Measurements from ENCODE around the gene KPNA2. TPM values are rescaled to one million over a fixed set of nuclear protein-coding genes. Genes with fewer than 3 reads are reported as not detected.
"Not testable (repeated sequence)": the region's sequence is repeated elsewhere in the genome, so short reads cannot be mapped to it uniquely, and the experiment has no call there.

Gene KPNA2
- total and polyA plus RNA-seq, 2 donors: 12.6 to 52.3 TPM

GRCh38 chr17:68033636-68034451 lies 1.7 kb upstream of the KPNA2 start:
- H3K27ac ChIP-seq (ENCODE audit: low read depth): no peak overlapping the region
- 79% methylated on average over 7 of the region's 7 CpGs for WGBS
- no peak overlapping the region for H3K4me3 ChIP-seq (ENCODE audit: low read depth, low read length)
- no peaks in the 10 kb centered on the region for H3K36me3 ChIP-seq (ENCODE audit: insufficient read depth)
- DNase-seq (ENCODE audit: extremely low spot score): no peak
- H3K4me1 ChIP-seq (ENCODE audit: insufficient read depth): no peaks in the 10 kb centered on the region

GRCh38 chr17:68034452-68034776 lies 1.1 kb upstream of the KPNA2 start:
- H3K4me1 ChIP-seq (ENCODE audit: insufficient read depth): no peaks in the 10 kb centered on the region
- no peak overlapping the region for H3K4me3 ChIP-seq (ENCODE audit: low read depth, low read length)
- no peaks in the 10 kb centered on the region for H3K36me3 ChIP-seq (ENCODE audit: insufficient read depth)
- no peak for DNase-seq (ENCODE audit: extremely low spot score)
- no peak overlapping the region for H3K27ac ChIP-seq (ENCODE audit: low read depth)
- 51% methylated on average over 1 of the region's 1 CpG for WGBS

GRCh38 chr17:68035131-68035522 lies 408 bp upstream of the KPNA2 start:
- Histone ChIP-seq H3K36me3 (ENCODE audit: insufficient read depth) (no peaks in the 10 kb centered on the region), H3K4me3 (ENCODE audit: low read depth, low read length) (peak overlapping the region; percentile 18), H3K4me1 (ENCODE audit: insufficient read depth) (no peaks in the 10 kb centered on the region), H3K27ac (ENCODE audit: low read depth) (no peak overlapping the region)
- 2% methylated on average over 22 of the region's 27 CpGs for WGBS
- DNase-seq (ENCODE audit: extremely low spot score): no peak

- H3K4me3 ChIP-seq (ENCODE audit: low read depth, low read length): peak overlapping the region; percentile 88
- H3K36me3 ChIP-seq (ENCODE audit: insufficient read depth): no peaks in the 10 kb centered on the region
- no peak for DNase-seq (ENCODE audit: extremely low spot score)
- no peak overlapping the region for H3K27ac ChIP-seq (ENCODE audit: low read depth)
- no peaks in the 10 kb centered on the region for H3K4me1 ChIP-seq (ENCODE audit: insufficient read depth)
- WGBS: 13% methylated on average over 11 of the region's 11 CpGs
These were observed 991 bp downstream of the KPNA2 start for GRCh38 chr17:68036304-68037147.

GRCh38 chr17:68047153-68047846 lies 11.8 kb downstream of the KPNA2 start:
- no peak for DNase-seq (ENCODE audit: extremely low spot score)
- Histone ChIP-seq H3K4me3 (ENCODE audit: low read depth, low read length) (no peak overlapping the region), H3K4me1 (ENCODE audit: insufficient read depth) (no peaks in the 10 kb centered on the region), H3K36me3 (ENCODE audit: insufficient read depth) (no peaks in the 10 kb centered on the region), H3K27ac (ENCODE audit: low read depth) (no peak overlapping the region)
- 86% methylated on average over 9 of the region's 9 CpGs for WGBS

GRCh38 chr17:68047890-68048542 lies 12.5 kb downstream of the KPNA2 start:
- not testable (repeated sequence) for H3K36me3 ChIP-seq (ENCODE audit: insufficient read depth); DNase-seq (ENCODE audit: extremely low spot score); H3K27ac ChIP-seq (ENCODE audit: low read depth); H3K4me1 ChIP-seq (ENCODE audit: insufficient read depth); H3K4me3 ChIP-seq (ENCODE audit: low read depth, low read length)
- WGBS: 59% methylated on average over 7 of the region's 7 CpGs

GRCh38 chr17:68048996-68049395 lies 13.5 kb downstream of the KPNA2 start:
- DNase-seq (ENCODE audit: extremely low spot score): no peak
- no peak overlapping the region for H3K4me3 ChIP-seq (ENCODE audit: low read depth, low read length)
- no peaks in the 10 kb centered on the region for H3K4me1 ChIP-seq (ENCODE audit: insufficient read depth)
- no peak overlapping the region for H3K27ac ChIP-seq (ENCODE audit: low read depth)
- WGBS: 94% methylated on average over 2 of the region's 2 CpGs
- H3K36me3 ChIP-seq (ENCODE audit: insufficient read depth): no peaks in the 10 kb centered on the region

GRCh38 chr17:68049812-68050437 lies 14.4 kb downstream of the KPNA2 start:
- not testable (repeated sequence) for H3K27ac ChIP-seq (ENCODE audit: low read depth); H3K4me1 ChIP-seq (ENCODE audit: insufficient read depth); H3K4me3 ChIP-seq (ENCODE audit: low read depth, low read length); H3K36me3 ChIP-seq (ENCODE audit: insufficient read depth); DNase-seq (ENCODE audit: extremely low spot score)
- 83% methylated on average over 4 of the region's 4 CpGs for WGBS

GRCh38 chr17:68051321-68052312 lies 16.1 kb downstream of the KPNA2 start:
- not testable (repeated sequence) for H3K27ac ChIP-seq (ENCODE audit: low read depth); H3K36me3 ChIP-seq (ENCODE audit: insufficient read depth); H3K4me1 ChIP-seq (ENCODE audit: insufficient read depth); H3K4me3 ChIP-seq (ENCODE audit: low read depth, low read length); DNase-seq (ENCODE audit: extremely low spot score)
- WGBS: 97% methylated on average over 57 of the region's 57 CpGs

- Histone ChIP-seq H3K27ac (ENCODE audit: low read depth) (no peak overlapping the region), H3K4me1 (ENCODE audit: insufficient read depth) (no peaks in the 10 kb centered on the region), H3K36me3 (ENCODE audit: insufficient read depth) (no peaks in the 10 kb centered on the region), H3K4me3 (ENCODE audit: low read depth, low read length) (no peak overlapping the region)
- 90% methylated on average over 14 of the region's 14 CpGs for WGBS
- DNase-seq (ENCODE audit: extremely low spot score): no peak
These were observed 17.3 kb downstream of the KPNA2 start for GRCh38 chr17:68052810-68053209.

- H3K4me1 ChIP-seq (ENCODE audit: insufficient read depth): no peaks in the 10 kb centered on the region
- DNase-seq (ENCODE audit: extremely low spot score): no peak
- H3K4me3 ChIP-seq (ENCODE audit: low read depth, low read length): no peak overlapping the region
- 69% methylated on average over 9 of the region's 9 CpGs for WGBS
- H3K27ac ChIP-seq (ENCODE audit: low read depth): no peak overlapping the region
- no peaks in the 10 kb centered on the region for H3K36me3 ChIP-seq (ENCODE audit: insufficient read depth)
These were observed 17.9 kb downstream of the KPNA2 start for GRCh38 chr17:68053231-68054013.
